ENCODE results near the gene GRM2.

GRM2 gene

DNA sequence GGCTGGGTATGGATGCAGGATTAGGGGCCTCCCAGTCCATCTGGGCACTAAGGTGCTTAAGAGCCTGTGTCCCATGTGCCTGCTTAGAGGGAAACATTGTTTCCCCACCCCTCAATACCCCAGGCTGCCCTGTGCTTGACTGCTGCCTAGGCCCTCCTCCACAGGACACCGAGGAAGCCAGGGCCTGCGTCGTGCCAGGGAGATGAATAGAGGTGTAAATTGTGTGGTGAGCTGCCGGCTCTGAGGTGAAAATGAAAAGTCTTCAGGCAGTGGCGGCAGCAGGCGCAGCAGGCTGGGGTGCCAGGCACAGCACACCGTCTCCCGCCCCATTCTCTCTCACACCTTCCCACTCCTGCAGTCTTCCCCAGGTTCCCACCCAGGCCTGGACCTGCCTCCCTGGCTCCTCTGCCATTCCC lies 13.9 kb upstream of the GRM2 start:
- no peak overlapping the region for H3K27ac ChIP-seq (ENCODE audit: low read depth, low read length)
- no peaks in the 10 kb centered on the region for H3K9me3 ChIP-seq (ENCODE audit: insufficient read depth, low read depth, low read length)
- H3K27me3 ChIP-seq (ENCODE audit: insufficient read depth, low read length) = no peaks in the 10 kb centered on the region
- H3K9ac ChIP-seq (ENCODE audit: low read depth, low read length) = no peak overlapping the region
- H3K4me3 ChIP-seq (ENCODE audit: low read length) = no peak overlapping the region
- H3K36me3 ChIP-seq (ENCODE audit: insufficient read depth, low read length) = no peaks in the 10 kb centered on the region
- no peaks in the 10 kb centered on the region; the same call in 1 of the 2 replicates for H3K4me1 ChIP-seq (ENCODE audit: insufficient read depth, low read length)
- WGBS = 95% methylated on average over 8 of the region's 8 CpGs

DNA sequence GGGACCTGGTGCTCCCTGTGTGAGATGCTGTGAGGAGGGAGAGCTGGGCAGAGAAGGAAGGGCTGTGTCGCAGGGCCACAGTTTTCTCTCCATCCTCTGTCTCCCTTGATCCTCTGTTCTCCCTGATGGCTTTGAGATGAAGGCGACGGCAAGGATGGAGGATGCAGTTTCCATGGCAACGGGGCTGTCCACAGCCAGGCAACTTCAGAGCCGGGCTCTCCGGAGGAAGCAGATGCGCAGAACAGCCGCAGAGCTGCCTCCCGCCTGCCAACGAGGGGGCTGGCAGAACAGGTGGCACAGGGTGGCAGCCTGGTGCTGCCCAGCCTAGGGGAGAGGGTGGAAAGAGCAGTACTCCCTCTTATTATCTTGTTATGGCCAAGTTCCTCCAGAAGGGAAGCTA lies 9.9 kb upstream of the GRM2 start:
- Histone ChIP-seq H3K36me3 (ENCODE audit: insufficient read depth, low read length) (no peaks in the 10 kb centered on the region; the same call in none of the 2 replicates), H3K9me3 (ENCODE audit: insufficient read depth, low read depth, low read length) (no peaks in the 10 kb centered on the region), H3K27me3 (ENCODE audit: insufficient read depth, low read length) (no peaks in the 10 kb centered on the region), H3K27ac (ENCODE audit: low read depth, low read length) (no peak overlapping the region), H3K4me3 (ENCODE audit: low read length) (no peak overlapping the region), H3K9ac (ENCODE audit: low read depth, low read length) (no peak overlapping the region), H3K4me1 (ENCODE audit: insufficient read depth, low read length) (no peaks in the 10 kb centered on the region)
- WGBS = 93% methylated on average over 10 of the region's 10 CpGs

- Histone ChIP-seq H3K27me3 (ENCODE audit: insufficient read depth, low read length) (no peaks in the 10 kb centered on the region), H3K27ac (ENCODE audit: low read depth, low read length) (no peak overlapping the region), H3K4me1 (ENCODE audit: insufficient read depth, low read length) (0 out of 2 replicates have a peak, but pooled peaks cover 8% of the 10 kb centered on the region), H3K9me3 (ENCODE audit: insufficient read depth, low read depth, low read length) (no peaks in the 10 kb centered on the region), H3K36me3 (ENCODE audit: insufficient read depth, low read length) (no peaks in the 10 kb centered on the region; the same call in none of the 2 replicates), H3K4me3 (ENCODE audit: low read length) (no peak overlapping the region), H3K9ac (ENCODE audit: low read depth, low read length) (no peak overlapping the region)
- 88% methylated on average over 6 of the region's 6 CpGs for WGBS
Measured at GRCh38 chr3:51698209-51698608, 8.7 kb upstream of the GRM2 start.

DNA sequence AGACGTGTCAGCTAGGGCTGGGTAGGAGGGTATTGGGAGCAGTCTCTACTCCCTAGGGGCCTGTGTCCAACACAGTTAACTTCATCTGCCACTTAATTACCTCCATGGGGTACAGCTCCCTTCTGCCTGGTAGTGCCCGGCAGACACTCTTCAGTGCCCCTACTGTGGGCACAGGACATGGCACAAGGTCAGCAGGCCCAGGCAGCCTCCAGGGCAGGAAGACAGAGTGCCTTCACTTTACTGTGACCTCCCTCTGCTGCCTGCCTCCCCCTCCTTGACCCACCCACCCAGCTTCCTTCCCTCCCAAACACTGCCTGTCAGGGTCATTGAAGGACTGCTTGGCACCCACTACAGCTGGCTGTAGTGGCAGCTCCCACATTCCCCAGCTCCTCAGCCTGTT lies 6.5 kb upstream of the GRM2 start:
- Histone ChIP-seq H3K27me3 (ENCODE audit: insufficient read depth, low read length) (no peaks in the 10 kb centered on the region), H3K27ac (ENCODE audit: low read depth, low read length) (no peak overlapping the region), H3K9me3 (ENCODE audit: insufficient read depth, low read depth, low read length) (no peaks in the 10 kb centered on the region), H3K36me3 (ENCODE audit: insufficient read depth, low read length) (no peaks in the 10 kb centered on the region; the same call in none of the 2 replicates), H3K4me1 (ENCODE audit: insufficient read depth, low read length) (peaks cover 16% of the 10 kb centered on the region; the same call in 1 of the 2 replicates), H3K9ac (ENCODE audit: low read depth, low read length) (no peak overlapping the region), H3K4me3 (ENCODE audit: low read length) (no peak overlapping the region)
- WGBS = 88% methylated on average over 1 of the region's 2 CpGs

- Histone ChIP-seq H3K27ac (ENCODE audit: low read depth, low read length) (no peak overlapping the region), H3K4me3 (ENCODE audit: low read length) (no peak overlapping the region), H3K9me3 (ENCODE audit: insufficient read depth, low read depth, low read length) (no peaks in the 10 kb centered on the region), H3K9ac (ENCODE audit: low read depth, low read length) (no peak overlapping the region), H3K36me3 (ENCODE audit: insufficient read depth, low read length) (no peaks in the 10 kb centered on the region; the same call in none of the 2 replicates), H3K4me1 (ENCODE audit: insufficient read depth, low read length) (peaks cover 16% of the 10 kb centered on the region; the same call in 1 of the 2 replicates), H3K27me3 (ENCODE audit: insufficient read depth, low read length) (peaks cover 3% of the 10 kb centered on the region)
- 91% methylated on average over 1 of the region's 2 CpGs for WGBS
Measured at GRCh38 chr3:51702156-51702555, 4.7 kb upstream of the GRM2 start.

GRCh38 chr3:51703068-51703760 lies 3.7 kb upstream of the GRM2 start:
- 26% methylated on average over 6 of the region's 6 CpGs for WGBS
- Histone ChIP-seq H3K9ac (ENCODE audit: low read depth, low read length) (no peak overlapping the region), H3K36me3 (ENCODE audit: insufficient read depth, low read length) (no peaks in the 10 kb centered on the region; the same call in none of the 2 replicates), H3K27ac (ENCODE audit: low read depth, low read length) (peak overlapping the region; percentile 10; the same call in 1 of the 2 replicates), H3K27me3 (ENCODE audit: insufficient read depth, low read length) (peaks cover 13% of the 10 kb centered on the region), H3K4me1 (ENCODE audit: insufficient read depth, low read length) (peaks cover 16% of the 10 kb centered on the region; the same call in 1 of the 2 replicates), H3K9me3 (ENCODE audit: insufficient read depth, low read depth, low read length) (no peaks in the 10 kb centered on the region), H3K4me3 (ENCODE audit: low read length) (no peak overlapping the region)

DNA sequence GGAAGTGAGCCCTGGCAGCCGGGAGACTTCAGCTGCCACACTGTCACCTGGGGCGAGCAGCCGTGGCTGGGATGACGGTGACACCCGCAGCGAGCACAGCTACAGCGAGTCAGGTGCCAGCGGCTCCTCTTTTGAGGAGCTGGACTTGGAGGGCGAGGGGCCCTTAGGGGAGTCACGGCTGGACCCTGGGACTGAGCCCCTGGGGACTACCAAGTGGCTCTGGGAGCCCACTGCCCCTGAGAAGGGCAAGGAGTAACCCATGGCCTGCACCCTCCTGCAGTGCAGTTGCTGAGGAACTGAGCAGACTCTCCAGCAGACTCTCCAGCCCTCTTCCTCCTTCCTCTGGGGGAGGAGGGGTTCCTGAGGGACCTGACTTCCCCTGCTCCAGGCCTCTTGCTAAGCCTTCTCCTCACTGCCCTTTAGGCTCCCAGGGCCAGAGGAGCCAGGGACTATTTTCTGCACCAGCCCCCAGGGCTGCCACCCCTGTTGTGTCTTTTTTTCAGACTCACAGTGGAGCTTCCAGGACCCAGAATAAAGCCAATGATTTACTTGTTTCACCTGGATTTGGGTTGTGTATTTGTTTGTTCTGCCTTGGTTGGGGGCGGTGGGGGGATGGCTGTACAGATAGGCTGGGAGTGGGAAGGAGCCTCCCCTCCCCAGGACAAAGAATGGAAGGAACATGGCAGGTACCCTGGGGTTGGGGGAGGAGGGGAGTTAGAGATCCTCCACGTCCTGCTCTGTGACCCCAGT lies 2.9 kb upstream of the GRM2 start:
- Histone ChIP-seq H3K4me3 (ENCODE audit: low read length) (no peak overlapping the region), H3K27me3 (ENCODE audit: insufficient read depth, low read length) (peaks cover 20% of the 10 kb centered on the region), H3K27ac (ENCODE audit: low read depth, low read length) (peak overlapping the region; percentile 10; the same call in 1 of the 2 replicates), H3K9ac (ENCODE audit: low read depth, low read length) (no peak overlapping the region), H3K36me3 (ENCODE audit: insufficient read depth, low read length) (no peaks in the 10 kb centered on the region; the same call in none of the 2 replicates), H3K4me1 (ENCODE audit: insufficient read depth, low read length) (peaks cover 16% of the 10 kb centered on the region; the same call in 1 of the 2 replicates), H3K9me3 (ENCODE audit: insufficient read depth, low read depth, low read length) (no peaks in the 10 kb centered on the region)
- 31% methylated on average over 12 of the region's 12 CpGs for WGBS

GRCh38 chr3:51704511-51704950 lies 2.3 kb upstream of the GRM2 start:
- no peaks in the 10 kb centered on the region; the same call in 1 of the 2 replicates for H3K36me3 ChIP-seq (ENCODE audit: insufficient read depth, low read length)
- peaks cover 16% of the 10 kb centered on the region; the same call in 1 of the 2 replicates for H3K4me1 ChIP-seq (ENCODE audit: insufficient read depth, low read length)
- 87% methylated on average over 4 of the region's 4 CpGs for WGBS
- H3K9me3 ChIP-seq (ENCODE audit: insufficient read depth, low read depth, low read length) = no peaks in the 10 kb centered on the region
- H3K9ac ChIP-seq (ENCODE audit: low read depth, low read length) = no peak overlapping the region
- H3K4me3 ChIP-seq (ENCODE audit: low read length) = no peak overlapping the region
- H3K27ac ChIP-seq (ENCODE audit: low read depth, low read length) = no peak overlapping the region
- H3K27me3 ChIP-seq (ENCODE audit: insufficient read depth, low read length) = peaks cover 25% of the 10 kb centered on the region

DNA sequence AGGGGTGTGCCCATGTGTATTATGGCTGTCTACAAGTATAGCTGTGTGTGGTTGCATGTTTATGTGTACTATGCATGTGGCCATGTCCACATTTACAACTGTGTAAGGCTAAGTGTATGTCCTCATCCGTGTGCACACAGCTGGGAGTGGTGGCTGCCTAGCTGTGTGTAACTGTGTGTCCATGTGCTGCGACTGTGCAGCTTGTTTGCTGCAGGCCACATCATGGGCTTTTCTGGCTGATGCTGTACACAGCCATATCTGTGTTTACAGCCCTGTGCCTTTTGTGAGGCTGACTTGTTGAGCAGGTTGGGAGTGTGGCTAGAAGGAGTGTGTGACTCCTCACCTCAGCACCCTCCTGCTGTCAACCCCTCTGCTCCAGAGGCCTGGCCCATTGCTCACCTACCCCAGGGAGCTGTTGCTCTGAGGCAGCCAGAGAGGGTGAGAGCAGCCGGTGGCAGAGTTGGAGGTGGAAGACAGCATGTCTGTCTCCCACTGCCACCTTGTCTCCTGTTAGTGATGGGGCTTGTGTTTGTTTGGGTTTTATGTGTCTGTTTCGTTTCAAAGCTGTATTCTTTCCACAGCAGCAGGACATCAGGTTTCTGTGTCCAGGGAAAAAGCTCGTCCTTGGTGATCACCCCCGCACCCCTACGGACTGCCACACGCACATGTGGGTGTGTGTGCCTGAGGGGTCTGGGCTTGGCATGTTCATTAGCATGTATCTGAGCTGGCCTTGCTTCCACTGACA lies 1.4 kb upstream of the GRM2 start:
- peaks cover 25% of the 10 kb centered on the region for H3K27me3 ChIP-seq (ENCODE audit: insufficient read depth, low read length)
- WGBS = 88% methylated on average over 8 of the region's 8 CpGs
- no peaks in the 10 kb centered on the region for H3K9me3 ChIP-seq (ENCODE audit: insufficient read depth, low read depth, low read length)
- peaks cover 16% of the 10 kb centered on the region; the same call in 1 of the 2 replicates for H3K4me1 ChIP-seq (ENCODE audit: insufficient read depth, low read length)
- H3K36me3 ChIP-seq (ENCODE audit: insufficient read depth, low read length) = no peaks in the 10 kb centered on the region
- H3K9ac ChIP-seq (ENCODE audit: low read depth, low read length) = no peak overlapping the region
- H3K4me3 ChIP-seq (ENCODE audit: low read length) = no peak overlapping the region
- no peak overlapping the region for H3K27ac ChIP-seq (ENCODE audit: low read depth, low read length)

DNA sequence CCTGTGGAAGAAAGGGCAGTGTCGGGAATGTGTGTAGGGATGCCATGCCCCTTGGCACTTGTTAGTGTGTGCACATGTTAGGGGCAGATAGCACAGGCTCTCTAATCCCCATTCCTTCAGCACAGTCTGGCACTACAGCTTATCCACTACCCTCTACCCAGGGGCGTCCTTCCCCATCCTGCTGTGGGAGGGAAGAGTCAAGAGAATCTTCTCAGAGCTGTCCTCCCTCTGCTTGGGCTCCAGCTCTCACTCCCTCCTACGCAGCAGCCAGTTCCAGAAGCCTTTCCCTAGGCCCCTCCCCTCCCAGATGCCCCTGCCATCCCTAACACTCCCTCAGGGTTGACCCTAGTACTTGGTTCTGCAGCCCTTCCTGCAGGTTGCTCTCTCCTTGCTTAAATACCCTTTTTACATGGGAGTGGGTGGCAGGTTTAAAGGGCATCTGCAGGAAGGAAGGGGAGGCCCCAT lies 815 bp upstream of the GRM2 start:
- Histone ChIP-seq H3K27me3 (ENCODE audit: insufficient read depth, low read length) (peaks cover 25% of the 10 kb centered on the region), H3K9ac (ENCODE audit: low read depth, low read length) (no peak overlapping the region), H3K4me3 (ENCODE audit: low read length) (no peak overlapping the region), H3K4me1 (ENCODE audit: insufficient read depth, low read length) (peaks cover 16% of the 10 kb centered on the region; the same call in 1 of the 2 replicates), H3K9me3 (ENCODE audit: insufficient read depth, low read depth, low read length) (no peaks in the 10 kb centered on the region), H3K27ac (ENCODE audit: low read depth, low read length) (no peak overlapping the region), H3K36me3 (ENCODE audit: insufficient read depth, low read length) (no peaks in the 10 kb centered on the region)
- WGBS = 77% methylated on average over 3 of the region's 3 CpGs

All from HUES64 (cell line).